HepG2 (cell line): Measurements from ENCODE around the gene LONP1. TPM values are rescaled to one million over a fixed set of nuclear protein-coding genes. Genes with fewer than 3 reads are reported as not detected.

Experiments used
- ATM ChIP-seq: fragments of 450-650 bp; IDR thresholded peaks from 2 replicates; pipeline ENCODE4 v1.7.1; 2017; ENCODE audit warnings: mild to moderate bottlenecking, borderline replicate concordance
- CEBPG ChIP-seq: IDR thresholded peaks from 2 replicates; pipeline ENCODE4 v1.6.1; 2016
- KAT7 ChIP-seq: IDR thresholded peaks from 2 replicates; pipeline ENCODE4 v1.6.1; 2018; ENCODE audit warnings: borderline replicate concordance, missing compliant biosample characterization
- MAF1 ChIP-seq: sonication (generic); formaldehyde crosslinking; IDR thresholded peaks from 2 replicates; pipeline ENCODE4 v1.5.0; 2020; ENCODE audit warnings: missing genetic modification reagents, borderline replicate concordance
- MED1 ChIP-seq: sonication (generic); formaldehyde crosslinking; IDR thresholded peaks from 2 replicates; pipeline ENCODE4 v1.4.0; 2020; ENCODE audit warnings: missing genetic modification reagents
- MEIS2 ChIP-seq: sonication (generic); formaldehyde crosslinking; IDR thresholded peaks from 2 replicates; pipeline ENCODE4 v1.9.0; 2021; ENCODE audit warnings: mild to moderate bottlenecking, missing genetic modification reagents
- NBN ChIP-seq: fragments of 450-650 bp; conservative IDR thresholded peaks from 2 replicates; pipeline ENCODE4 v1.6.1; 2017
- NR2C2 ChIP-seq: sonication (generic); formaldehyde crosslinking; IDR thresholded peaks from 2 replicates; pipeline ENCODE4 v1.4.0; 2020; ENCODE audit warnings: missing genetic modification reagents, mild to moderate bottlenecking, moderate library complexity, borderline replicate concordance
- RARA ChIP-seq: IDR thresholded peaks from 2 replicates; pipeline ENCODE4 v1.6.1; 2016; ENCODE audit warnings: missing genetic modification reagents, missing compliant biosample characterization
- RFX1 ChIP-seq: fragments of 450-650 bp; IDR thresholded peaks from 2 replicates; pipeline ENCODE4 v1.6.1; 2017
- SKI ChIP-seq: fragments of 450-650 bp; IDR thresholded peaks from one replicate; pipeline ENCODE4 v1.6.1; 2018; ENCODE audit warnings: mild to moderate bottlenecking; ENCODE audit not compliant: partially characterized antibody
- TARDBP ChIP-seq: sonication (generic); formaldehyde crosslinking; IDR thresholded peaks from 2 replicates; pipeline ENCODE4 v1.8.0; 2022; ENCODE audit warnings: mild to moderate bottlenecking, missing genetic modification reagents
- TGIF2 ChIP-seq: IDR thresholded peaks from 2 replicates; pipeline ENCODE4 v1.6.1; 2016; ENCODE audit warnings: control low read depth, missing compliant biosample characterization
- THAP11 ChIP-seq: IDR thresholded peaks from 2 replicates; pipeline ENCODE4 v1.6.1; 2016; ENCODE audit warnings: missing biosample characterization, missing genetic modification reagents
- ZFP36L1 ChIP-seq: sonication (generic); formaldehyde crosslinking; IDR thresholded peaks from 2 replicates; pipeline ENCODE4 v1.8.0; 2022; ENCODE audit warnings: mild to moderate bottlenecking, missing genetic modification reagents, moderate library complexity
- ZNF160 ChIP-seq: sonication (generic); formaldehyde crosslinking; IDR thresholded peaks from 2 replicates; pipeline ENCODE4 v1.8.0; 2022; ENCODE audit warnings: mild to moderate bottlenecking, inconsistent platforms, missing genetic modification reagents
- ZNF354B ChIP-seq: sonication (generic); formaldehyde crosslinking; IDR thresholded peaks from 2 replicates; pipeline ENCODE4 v1.8.0; 2022; ENCODE audit warnings: mild to moderate bottlenecking, missing genetic modification reagents
- ZNF670 ChIP-seq: sonication (generic); formaldehyde crosslinking; IDR thresholded peaks from 2 replicates; pipeline ENCODE4 v1.8.0; 2022; ENCODE audit warnings: mild to moderate bottlenecking, missing genetic modification reagents, borderline replicate concordance
- ZNF780A ChIP-seq: sonication (generic); formaldehyde crosslinking; IDR thresholded peaks from 2 replicates; pipeline ENCODE4 v1.8.0; 2022; ENCODE audit warnings: mild to moderate bottlenecking, missing genetic modification reagents, moderate library complexity
- polyA plus RNA-seq, 8 experiments: library from polyadenylated mRNA; depleted of rRNA in 3 of 8; stranded (reverse) in 7 of 8; unstranded in 1 of 8; fragments of >200 nt; fragmentation: Illumina TruSeq in 4 of 8; extraction: Trizol in 4 of 8; gene quantifications; 2 replicates each; pipeline versions ENCODE4 v1.2.1 to v1.2.3, GENCODE V29; 2011 to 2016; ENCODE audit warnings: low read depth in 4 of 8, missing spikeins in 1 of 8, mixed read lengths in 1 of 8; ENCODE audit not compliant: insufficient read depth in 1 of 8
- total RNA-seq, 5 experiments: library from RNA; depleted of rRNA; stranded (reverse); fragments of >200 nt; fragmentation: Illumina TruSeq; extraction: Trizol; gene quantifications; 2 replicates each; pipeline ENCODE4 v1.2.3, GENCODE V29; 2016; ENCODE audit warnings: low read depth in 1 of 5
- TF ChIP-seq, protein P1 (sequence below): sonication (generic); formaldehyde crosslinking; conservative IDR thresholded peaks from 2 replicates; pipeline ENCODE4 v1.4.0; 2020; ENCODE audit warnings: mild to moderate bottlenecking, missing genetic modification reagents, moderate library complexity
- TF ChIP-seq, protein P2 (sequence below): sonication (generic); formaldehyde crosslinking; IDR thresholded peaks from 2 replicates; pipeline ENCODE4 v1.8.0; 2022; ENCODE audit warnings: missing genetic modification reagents, mild to moderate bottlenecking, inconsistent platforms, borderline replicate concordance
- TF ChIP-seq, protein P3 (sequence below): sonication (generic); formaldehyde crosslinking; IDR thresholded peaks from 2 replicates; pipeline ENCODE4 v1.4.0; 2020; ENCODE audit warnings: missing genetic modification reagents
- TF ChIP-seq, protein P4 (sequence below): sonication (generic); formaldehyde crosslinking; IDR thresholded peaks from 2 replicates; pipeline ENCODE4 v1.5.1; 2020; ENCODE audit warnings: missing genetic modification reagents, mild to moderate bottlenecking, borderline replicate concordance

LONP1 gene
- total and polyA plus RNA-seq, 2 of the 13 experiments (the other 11 are each of a cell fraction or from before 2014, with no cell fraction given): 59.5 to 76.8 TPM

DNA sequence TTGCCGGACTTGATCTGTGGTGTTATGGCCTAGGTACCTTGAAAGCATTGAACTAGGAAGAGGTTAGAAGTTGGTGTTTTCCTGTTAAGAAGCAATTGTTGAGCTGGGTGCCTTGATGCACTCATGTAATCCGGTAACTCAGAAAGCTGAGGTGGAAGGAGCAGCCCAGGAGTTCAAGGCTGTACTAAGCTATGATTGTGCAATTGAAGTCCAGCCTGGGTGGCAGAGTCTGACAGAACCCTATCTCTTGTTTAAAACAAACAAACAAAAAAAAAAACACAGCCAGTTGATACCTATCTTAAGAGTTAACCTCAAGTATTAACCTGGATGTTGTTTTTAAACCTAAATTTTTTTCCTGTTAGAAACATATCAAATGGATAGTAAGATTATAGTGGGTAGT, 77.7 kb downstream of the LONP1 start (continued):
- TF ChIP-seq, protein P1, sequence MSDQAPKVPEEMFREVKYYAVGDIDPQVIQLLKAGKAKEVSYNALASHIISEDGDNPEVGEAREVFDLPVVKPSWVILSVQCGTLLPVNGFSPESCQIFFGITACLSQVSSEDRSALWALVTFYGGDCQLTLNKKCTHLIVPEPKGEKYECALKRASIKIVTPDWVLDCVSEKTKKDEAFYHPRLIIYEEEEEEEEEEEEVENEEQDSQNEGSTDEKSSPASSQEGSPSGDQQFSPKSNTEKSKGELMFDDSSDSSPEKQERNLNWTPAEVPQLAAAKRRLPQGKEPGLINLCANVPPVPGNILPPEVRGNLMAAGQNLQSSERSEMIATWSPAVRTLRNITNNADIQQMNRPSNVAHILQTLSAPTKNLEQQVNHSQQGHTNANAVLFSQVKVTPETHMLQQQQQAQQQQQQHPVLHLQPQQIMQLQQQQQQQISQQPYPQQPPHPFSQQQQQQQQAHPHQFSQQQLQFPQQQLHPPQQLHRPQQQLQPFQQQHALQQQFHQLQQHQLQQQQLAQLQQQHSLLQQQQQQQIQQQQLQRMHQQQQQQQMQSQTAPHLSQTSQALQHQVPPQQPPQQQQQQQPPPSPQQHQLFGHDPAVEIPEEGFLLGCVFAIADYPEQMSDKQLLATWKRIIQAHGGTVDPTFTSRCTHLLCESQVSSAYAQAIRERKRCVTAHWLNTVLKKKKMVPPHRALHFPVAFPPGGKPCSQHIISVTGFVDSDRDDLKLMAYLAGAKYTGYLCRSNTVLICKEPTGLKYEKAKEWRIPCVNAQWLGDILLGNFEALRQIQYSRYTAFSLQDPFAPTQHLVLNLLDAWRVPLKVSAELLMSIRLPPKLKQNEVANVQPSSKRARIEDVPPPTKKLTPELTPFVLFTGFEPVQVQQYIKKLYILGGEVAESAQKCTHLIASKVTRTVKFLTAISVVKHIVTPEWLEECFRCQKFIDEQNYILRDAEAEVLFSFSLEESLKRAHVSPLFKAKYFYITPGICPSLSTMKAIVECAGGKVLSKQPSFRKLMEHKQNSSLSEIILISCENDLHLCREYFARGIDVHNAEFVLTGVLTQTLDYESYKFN (CRISPR knock-in tag): peak; percentile 58
- no peak for TF ChIP-seq MAF1 (CRISPR knock-in tag)
- peak; percentile 28; the same call in 1 of the 2 replicates for TF ChIP-seq THAP11 (CRISPR knock-in tag)
- TF ChIP-seq CEBPG: peak; percentile 89
- TF ChIP-seq RARA (CRISPR knock-in tag): peak; percentile 81
- TF ChIP-seq TARDBP (CRISPR knock-in tag): no peak
- TF ChIP-seq ZNF670: no peak
- TF ChIP-seq NBN: no peak
- 0 out of 2 replicates have a peak, but pooled peaks have one; percentile 12 for TF ChIP-seq TGIF2 (CRISPR knock-in tag)
- no peak for TF ChIP-seq MEIS2
- TF ChIP-seq NR2C2 (CRISPR knock-in tag): peak; percentile 31; the same call in 1 of the 2 replicates
- TF ChIP-seq, protein P2, sequence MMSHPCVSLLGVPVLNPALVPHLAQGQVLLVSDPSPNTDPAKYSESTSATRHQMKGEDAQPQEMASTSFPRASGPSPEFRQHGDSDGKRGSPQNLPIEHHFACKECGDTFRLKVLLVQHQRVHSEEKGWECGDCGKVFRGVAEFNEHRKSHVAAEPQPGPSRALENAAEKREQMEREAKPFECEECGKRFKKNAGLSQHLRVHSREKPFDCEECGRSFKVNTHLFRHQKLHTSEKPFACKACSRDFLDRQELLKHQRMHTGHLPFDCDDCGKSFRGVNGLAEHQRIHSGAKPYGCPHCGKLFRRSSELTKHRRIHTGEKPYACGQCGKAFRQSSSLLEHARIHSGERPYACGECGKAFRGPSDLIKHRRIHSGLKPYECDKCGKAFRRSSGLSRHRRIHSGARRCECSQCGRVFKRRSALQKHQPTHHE (CRISPR knock-in tag): no peak
- TF ChIP-seq KAT7 (CRISPR knock-in tag): no peak
- 0 out of 2 replicates have a peak, but pooled peaks have one; percentile 26 for TF ChIP-seq MED1
- no peak for TF ChIP-seq ATM
- TF ChIP-seq, protein P3, sequence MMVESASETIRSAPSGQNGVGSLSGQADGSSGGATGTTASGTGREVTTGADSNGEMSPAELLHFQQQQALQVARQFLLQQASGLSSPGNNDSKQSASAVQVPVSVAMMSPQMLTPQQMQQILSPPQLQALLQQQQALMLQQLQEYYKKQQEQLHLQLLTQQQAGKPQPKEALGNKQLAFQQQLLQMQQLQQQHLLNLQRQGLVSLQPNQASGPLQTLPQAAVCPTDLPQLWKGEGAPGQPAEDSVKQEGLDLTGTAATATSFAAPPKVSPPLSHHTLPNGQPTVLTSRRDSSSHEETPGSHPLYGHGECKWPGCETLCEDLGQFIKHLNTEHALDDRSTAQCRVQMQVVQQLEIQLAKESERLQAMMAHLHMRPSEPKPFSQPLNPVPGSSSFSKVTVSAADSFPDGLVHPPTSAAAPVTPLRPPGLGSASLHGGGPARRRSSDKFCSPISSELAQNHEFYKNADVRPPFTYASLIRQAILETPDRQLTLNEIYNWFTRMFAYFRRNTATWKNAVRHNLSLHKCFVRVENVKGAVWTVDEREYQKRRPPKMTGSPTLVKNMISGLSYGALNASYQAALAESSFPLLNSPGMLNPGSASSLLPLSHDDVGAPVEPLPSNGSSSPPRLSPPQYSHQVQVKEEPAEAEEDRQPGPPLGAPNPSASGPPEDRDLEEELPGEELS (CRISPR knock-in tag): peak; percentile 49
- no peak for TF ChIP-seq ZNF354B (CRISPR knock-in tag)
- no peak for TF ChIP-seq ZNF160 (CRISPR knock-in tag)
- TF ChIP-seq RFX1: no peak
- TF ChIP-seq SKI: no peak
- no peak for TF ChIP-seq ZFP36L1 (CRISPR knock-in tag)
- TF ChIP-seq ZNF780A (CRISPR knock-in tag): no peak; the same call in 1 of the 2 replicates
- TF ChIP-seq, protein P4, sequence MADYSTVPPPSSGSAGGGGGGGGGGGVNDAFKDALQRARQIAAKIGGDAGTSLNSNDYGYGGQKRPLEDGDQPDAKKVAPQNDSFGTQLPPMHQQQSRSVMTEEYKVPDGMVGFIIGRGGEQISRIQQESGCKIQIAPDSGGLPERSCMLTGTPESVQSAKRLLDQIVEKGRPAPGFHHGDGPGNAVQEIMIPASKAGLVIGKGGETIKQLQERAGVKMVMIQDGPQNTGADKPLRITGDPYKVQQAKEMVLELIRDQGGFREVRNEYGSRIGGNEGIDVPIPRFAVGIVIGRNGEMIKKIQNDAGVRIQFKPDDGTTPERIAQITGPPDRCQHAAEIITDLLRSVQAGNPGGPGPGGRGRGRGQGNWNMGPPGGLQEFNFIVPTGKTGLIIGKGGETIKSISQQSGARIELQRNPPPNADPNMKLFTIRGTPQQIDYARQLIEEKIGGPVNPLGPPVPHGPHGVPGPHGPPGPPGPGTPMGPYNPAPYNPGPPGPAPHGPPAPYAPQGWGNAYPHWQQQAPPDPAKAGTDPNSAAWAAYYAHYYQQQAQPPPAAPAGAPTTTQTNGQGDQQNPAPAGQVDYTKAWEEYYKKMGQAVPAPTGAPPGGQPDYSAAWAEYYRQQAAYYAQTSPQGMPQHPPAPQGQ: no peak
